H1 (cell line): Measurements from ENCODE around the gene PARD3. TPM values are rescaled to one million over a fixed set of nuclear protein-coding genes. Genes with fewer than 3 reads are reported as not detected.

Experiments
- CTCF ChIA-PET: fragments of 300-600 bp; sonication (Branson Sonifier 250); formaldehyde crosslinking; loops from one replicate; lab custom pipeline; 2021; ENCODE audit not compliant: partially characterized antibody; lab: Charles Lee
- POLR2A ChIA-PET: fragments of 300-600 bp; sonication (Branson Sonifier 250); formaldehyde crosslinking; loops from one replicate; lab custom pipeline; 2021; ENCODE audit warnings: inconsistent platforms; ENCODE audit not compliant: partially characterized antibody; lab: Charles Lee
- DNase-seq, 2 experiments: peaks; one replicate each; pipeline versions ENCODE4 v3.0.0 to v3.0.0-alpha.2; 2010 to 2022; ENCODE audit warnings: low spot score in 2 of 2, low read depth in 1 of 2, mixed read lengths in 1 of 2
- FAIRE-seq: peaks from 2 replicates; lab custom pipeline; 2011; peaks lifted over from hg19 to GRCh38; lab: Jason Lieb, UNC
- H2AFZ ChIP-seq: 2 replicates; pipeline ENCODE4 v1.8.1; 2012; ENCODE audit warnings: low read length, inconsistent platforms
- H2AK5ac ChIP-seq: 2 replicates; pipeline ENCODE4 v1.6.1; 2013; ENCODE audit warnings: low read depth, low read length
- H2BK120ac ChIP-seq: replicated peaks from 2 replicates; pipeline ENCODE3; 2013; ENCODE audit warnings: low read depth, low read length, inconsistent platforms
- H2BK12ac ChIP-seq: 2 replicates; pipeline ENCODE4 v1.6.1; 2013; ENCODE audit warnings: low read depth, low read length
- H2BK15ac ChIP-seq: 2 replicates; pipeline ENCODE4 v1.6.1; 2013; ENCODE audit warnings: low read length
- H2BK20ac ChIP-seq: 2 replicates; pipeline ENCODE4 v1.6.1; 2013; ENCODE audit warnings: low read length
- H2BK5ac ChIP-seq: 2 replicates; pipeline ENCODE4 v1.6.1; 2013; ENCODE audit warnings: low read depth, low read length
- H3K14ac ChIP-seq: 2 replicates; pipeline ENCODE4 v1.6.1; 2013; ENCODE audit warnings: inconsistent platforms; ENCODE audit not compliant: insufficient read length
- H3K18ac ChIP-seq: 2 replicates; pipeline ENCODE4 v1.6.1; 2013; ENCODE audit warnings: low read length; ENCODE audit errors: extremely low read depth
- H3K23ac ChIP-seq: 2 replicates; pipeline ENCODE4 v1.6.1; 2013; ENCODE audit warnings: inconsistent platforms; ENCODE audit not compliant: insufficient read length
- H3K23me2 ChIP-seq: 2 replicates; pipeline ENCODE4 v1.6.1; 2013; ENCODE audit warnings: low read depth, low read length
- H3K27ac ChIP-seq: 2 replicates; pipeline ENCODE4 v1.6.1; 2011; ENCODE audit warnings: low read depth, low read length, inconsistent platforms
- H3K27me3 ChIP-seq, 4 experiments: replicated peaks in 1 of 4; 1 replicate in 1 of 4; 2 replicates in 3 of 4; pipeline versions ENCODE4 v1.6.1 to v1.8.1; 2011 to 2013; ENCODE audit warnings: low read length in 3 of 4, mild to moderate bottlenecking in 3 of 4, inconsistent platforms in 2 of 4, mixed read lengths in 2 of 4, moderate library complexity in 1 of 4; ENCODE audit not compliant: control insufficient read depth in 3 of 4, insufficient read depth in 3 of 4; ENCODE audit errors: extremely low read depth in 1 of 4
- H3K36me3 ChIP-seq, 4 experiments: 2 replicates each; pipeline versions ENCODE4 v1.6.1 to v1.8.1; 2011 to 2013; ENCODE audit warnings: mild to moderate bottlenecking in 4 of 4, low read length in 3 of 4, moderate library complexity in 2 of 4, control low read depth in 1 of 4, inconsistent platforms in 1 of 4; ENCODE audit not compliant: insufficient read depth in 4 of 4, control insufficient read depth in 2 of 4
- H3K4ac ChIP-seq: replicated peaks from 2 replicates; pipeline ENCODE3; 2013; ENCODE audit warnings: low read length, low read depth, mixed read lengths, inconsistent platforms; ENCODE audit not compliant: insufficient read length
- H3K4me1 ChIP-seq, 4 experiments: replicated peaks in 1 of 4; 1 replicate in 1 of 4; 2 replicates in 3 of 4; pipeline versions ENCODE4 v1.6.1 to v1.8.1; 2011 to 2013; ENCODE audit warnings: low read length in 3 of 4, inconsistent platforms in 2 of 4, mixed read lengths in 1 of 4; ENCODE audit not compliant: insufficient read depth in 4 of 4, control insufficient read depth in 3 of 4
- H3K4me2 ChIP-seq, 2 experiments: 2 replicates each; pipeline versions ENCODE4 v1.6.1 to v1.8.1; 2011 to 2013; ENCODE audit warnings: low read depth in 2 of 2, low read length in 2 of 2, control low read depth in 1 of 2, inconsistent platforms in 1 of 2, mild to moderate bottlenecking in 1 of 2; ENCODE audit not compliant: insufficient read depth in 1 of 2
- H3K4me3 ChIP-seq, 4 experiments: fragments of 200-600, 300-600 bp in 1 of 4; sonication (generic), shearing (Covaris generic), sonication (Bioruptor Twin) in 1 of 4; 2 replicates each; pipeline versions ENCODE4 v1.5.1 to v1.8.1; 2011 to 2016; ENCODE audit warnings: low read length in 4 of 4, low read depth in 3 of 4, control low read depth in 2 of 4, inconsistent platforms in 2 of 4, mild to moderate bottlenecking in 2 of 4, mixed read lengths in 1 of 4, moderate library complexity in 1 of 4; ENCODE audit not compliant: insufficient read depth in 2 of 4; ENCODE audit errors: extremely low read depth in 1 of 4
- H3K56ac ChIP-seq: replicated peaks from 2 replicates; pipeline ENCODE3; 2013; ENCODE audit warnings: low read depth, mild to moderate bottlenecking, mixed read lengths, low read length, inconsistent platforms; ENCODE audit not compliant: insufficient read length
- H3K79me1 ChIP-seq: 2 replicates; pipeline ENCODE4 v1.6.1; 2013; ENCODE audit warnings: low read depth, low read length, control low read depth
- H3K79me2 ChIP-seq, 2 experiments: 2 replicates each; pipeline versions ENCODE4 v1.6.1 to v1.8.1; 2012 to 2013; ENCODE audit warnings: low read length in 2 of 2, mild to moderate bottlenecking in 2 of 2, inconsistent platforms in 1 of 2; ENCODE audit not compliant: insufficient read depth in 2 of 2, control insufficient read depth in 1 of 2
- H3K9ac ChIP-seq, 4 experiments: replicated peaks in 1 of 4; 1 replicate in 1 of 4; 2 replicates in 3 of 4; pipeline versions ENCODE4 v1.6.1 to v1.8.1; 2011 to 2013; ENCODE audit warnings: low read depth in 3 of 4, low read length in 3 of 4, control low read depth in 2 of 4, mild to moderate bottlenecking in 2 of 4, moderate library complexity in 2 of 4, inconsistent platforms in 1 of 4; ENCODE audit errors: extremely low read depth in 1 of 4
- H3K9me3 ChIP-seq, 2 experiments: 2 replicates each; pipeline versions ENCODE4 v1.6.1 to v1.8.1; 2012 to 2013; ENCODE audit warnings: mild to moderate bottlenecking in 2 of 2, moderate library complexity in 2 of 2, control low read depth in 1 of 2, inconsistent platforms in 1 of 2, low read depth in 1 of 2, low read length in 1 of 2, mixed read lengths in 1 of 2; ENCODE audit not compliant: insufficient read depth in 2 of 2
- H4K20me1 ChIP-seq, 2 experiments: replicated peaks in 1 of 2; 2 replicates each; pipeline versions ENCODE3 to v1.8.1; 2011 to 2013; ENCODE audit warnings: inconsistent platforms in 2 of 2, low read length in 2 of 2, mild to moderate bottlenecking in 1 of 2; ENCODE audit not compliant: insufficient read depth in 2 of 2, control insufficient read depth in 1 of 2
- H4K5ac ChIP-seq: 2 replicates; pipeline ENCODE4 v1.6.1; 2013; ENCODE audit warnings: low read length, low read depth, mixed read lengths, inconsistent platforms; ENCODE audit not compliant: insufficient read length
- H4K8ac ChIP-seq: 2 replicates; pipeline ENCODE4 v1.8.0; 2013; ENCODE audit warnings: mild to moderate bottlenecking, moderate library complexity, low read length, inconsistent platforms; ENCODE audit not compliant: insufficient read depth; ENCODE audit errors: extremely low read depth
- H4K91ac ChIP-seq: replicated peaks from 2 replicates; pipeline ENCODE3; 2013; ENCODE audit warnings: low read length, mixed read lengths, inconsistent platforms; ENCODE audit not compliant: insufficient read length
- CTBP2 ChIP-seq: IDR thresholded peaks from 2 replicates; pipeline ENCODE4 v1.7.0; 2011; ENCODE audit warnings: borderline replicate concordance, mild to moderate bottlenecking, moderate library complexity, mixed read lengths, low read length; ENCODE audit not compliant: insufficient read depth, insufficient read length
- MAFK ChIP-seq: IDR thresholded peaks from 2 replicates; pipeline ENCODE4 v1.6.1; 2012; ENCODE audit warnings: low read depth, mild to moderate bottlenecking, improper control_type of control experiment, low read length
- RNF2 ChIP-seq: fragments of 200-900, 300-1000 bp; sonication (generic); IDR thresholded peaks from 2 replicates; pipeline ENCODE4 v1.7.1; 2016; ENCODE audit warnings: borderline replicate concordance, low read depth, mild to moderate bottlenecking, antibody characterized with exemption, low read length; ENCODE audit not compliant: poor library complexity, severe bottlenecking; ENCODE audit errors: missing control alignments
- SIRT6 ChIP-seq: IDR thresholded peaks from one replicate; pipeline ENCODE4 v1.7.1; 2012; ENCODE audit warnings: low read length, inconsistent platforms
- SP1 ChIP-seq: IDR thresholded peaks from 2 replicates; pipeline ENCODE4 v1.6.1; 2011; ENCODE audit warnings: low read depth, low read length
- SUZ12 ChIP-seq: fragments of 200-600 bp; sonication (generic); IDR thresholded peaks from 2 replicates; pipeline ENCODE4 v1.6.1; 2012; ENCODE audit warnings: mild to moderate bottlenecking, inconsistent platforms, low read length, moderate library complexity, mixed read lengths
- WGBS, 2 experiments: shearing (Covaris generic) in 1 of 2; methylation state at CpG; one replicate each; pipeline versions ENCODE4 v1.1.6 to v1.1.7; 2013 to 2015; ENCODE audit warnings: low lambda C conversion rate in 2 of 2, mixed read lengths in 2 of 2, inconsistent platforms in 1 of 2, low coverage in 1 of 2, missing lambda C conversion rate in 1 of 2; ENCODE audit not compliant: insufficient replicate concordance in 2 of 2, insufficient coverage in 1 of 2, insufficient read length in 1 of 2; ENCODE audit errors: extremely low coverage in 1 of 2, missing lambda C conversion rate in 1 of 2; 5-methylcytosine and 5-hydroxymethylcytosine counted together
- polyA plus RNA-seq, 7 experiments: library from polyadenylated mRNA; depleted of rRNA in 3 of 7; stranded (reverse) in 5 of 7; unstranded in 2 of 7; fragments of >200 nt in 5 of 7; fragments of 200-250 nt in 2 of 7; gene quantifications; 1 replicate in 5 of 7; 2 replicates in 1 of 7; 4 replicates in 1 of 7; pipeline versions ENCODE4 v1.2.1 to v1.2.3, GENCODE V29; 2011 to 2013; ENCODE audit warnings: missing spikeins in 2 of 7, mixed read lengths in 2 of 7
- total RNA-seq: library from RNA; stranded (reverse); fragmentation: NEBNext Ultra II Directional; extraction: Animal tissue kit (Norgen Biotek cat#: 25700); gene quantifications from 2 replicates; pipeline ENCODE4 v1.2.1, GENCODE V29; 2021

PARD3 gene
- total and polyA plus RNA-seq, 2 of the 8 experiments (the other 6 are each of a cell fraction or from before 2014, with no cell fraction given): 19.7 to 49.1 TPM

- Histone ChIP-seq H3K9me3 (no peaks in the 10 kb centered on the region), H4K91ac (no peak overlapping the region), H3K4ac (no peak overlapping the region), H2BK12ac (no peak overlapping the region), H2BK5ac (no peak overlapping the region), H2BK15ac (no peak overlapping the region), H3K4me3 (no peak overlapping the region), H4K5ac (no peak overlapping the region), H2BK120ac (no peak overlapping the region), H3K14ac (no peak overlapping the region), H3K23me2 (no peaks in the 10 kb centered on the region), H3K79me2 (no peaks in the 10 kb centered on the region), H3K4me1 (peaks cover 0 to 5% (median 2%) of the 10 kb centered on the region in 4 experiments; a peak in 3 of 7 replicates), H3K36me3 (no peaks in the 10 kb centered on the region), H2BK20ac (no peak overlapping the region), H3K9ac (no peak overlapping the region), H2AK5ac (no peak overlapping the region), H3K18ac (no peak overlapping the region), H3K27ac (no peak overlapping the region), H3K56ac (no peak overlapping the region), H4K8ac (no peak overlapping the region), H3K23ac (no peak overlapping the region), H3K79me1 (no peaks in the 10 kb centered on the region), H3K27me3 (no peaks in the 10 kb centered on the region), H3K4me2 (no peak overlapping the region), H4K20me1 (no peaks in the 10 kb centered on the region), H2AFZ (no peak overlapping the region)
- FAIRE-seq (no peak), DNase-seq (no peak)
- POLR2A ChIA-PET: no interaction called here
- TF ChIP-seq CTBP2 (no peak), SUZ12 (no peak), SP1 (no peak), SIRT6 (no peak), RNF2 (no peak), MAFK (no peak)
- CTCF ChIA-PET: interaction anchor here (1.0 to 1.1 kb wide), 3 partner anchors 10 to 35 kb away, joined by 3 to 4 read pairs (median 3); no protein-coding TSS in a partner anchor
- 71% methylated on average over 4 of the region's 4 CpGs; no CpG with 5 or more reads in 1 of the 2 experiments for whole genome bisulfite sequencing, 2 experiments
These were observed 646.7 kb downstream of the PARD3 start for GRCh38 chr10:34168439-34168838.
